ENCODE data around the gene C9orf40. TPM values are rescaled to one million over a fixed set of nuclear protein-coding genes. Genes with fewer than 3 reads are reported as not detected.

Gene C9orf40
- total RNA-seq, 1 experiment from 2014 or later: 9.2 TPM

- in situ Hi-C loops (cut with HindIII; ENCODE audit: low pct_unique_long_range_greater_than_20kb, low sequenced_read_pairs): no loop called here
- DNase-seq (ENCODE audit: low read depth, low spot score) (no peak), ATAC-seq (no peak)
- no peaks in the 10 kb centered on the region for H3K9me3 ChIP-seq (ENCODE audit: control insufficient read depth, insufficient read depth, low read depth, low read length)
- no peaks in the 10 kb centered on the region for H3K36me3 ChIP-seq (ENCODE audit: control insufficient read depth, insufficient read depth, low read length)
- H3K4me1 ChIP-seq (ENCODE audit: control insufficient read depth, insufficient read depth, low read length): no peaks in the 10 kb centered on the region
- no peak overlapping the region for H3K27ac ChIP-seq (ENCODE audit: low read length)
- TF ChIP-seq, protein P1, sequence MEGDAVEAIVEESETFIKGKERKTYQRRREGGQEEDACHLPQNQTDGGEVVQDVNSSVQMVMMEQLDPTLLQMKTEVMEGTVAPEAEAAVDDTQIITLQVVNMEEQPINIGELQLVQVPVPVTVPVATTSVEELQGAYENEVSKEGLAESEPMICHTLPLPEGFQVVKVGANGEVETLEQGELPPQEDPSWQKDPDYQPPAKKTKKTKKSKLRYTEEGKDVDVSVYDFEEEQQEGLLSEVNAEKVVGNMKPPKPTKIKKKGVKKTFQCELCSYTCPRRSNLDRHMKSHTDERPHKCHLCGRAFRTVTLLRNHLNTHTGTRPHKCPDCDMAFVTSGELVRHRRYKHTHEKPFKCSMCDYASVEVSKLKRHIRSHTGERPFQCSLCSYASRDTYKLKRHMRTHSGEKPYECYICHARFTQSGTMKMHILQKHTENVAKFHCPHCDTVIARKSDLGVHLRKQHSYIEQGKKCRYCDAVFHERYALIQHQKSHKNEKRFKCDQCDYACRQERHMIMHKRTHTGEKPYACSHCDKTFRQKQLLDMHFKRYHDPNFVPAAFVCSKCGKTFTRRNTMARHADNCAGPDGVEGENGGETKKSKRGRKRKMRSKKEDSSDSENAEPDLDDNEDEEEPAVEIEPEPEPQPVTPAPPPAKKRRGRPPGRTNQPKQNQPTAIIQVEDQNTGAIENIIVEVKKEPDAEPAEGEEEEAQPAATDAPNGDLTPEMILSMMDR (IDR thresholded peaks at IDR 0.05): no peak
- TF ChIP-seq TCF7L2 (IDR thresholded peaks at IDR 0.05; ENCODE audit: low read depth, low read length) (no peak), POLR2AphosphoS5 (IDR thresholded peaks at IDR 0.05; ENCODE audit: low read depth, low read length) (no peak), SIN3A (IDR thresholded peaks at IDR 0.05; ENCODE audit: borderline replicate concordance, insufficient read depth, low read depth, low read length) (no peak)
- TF ChIP-seq, protein P2, sequence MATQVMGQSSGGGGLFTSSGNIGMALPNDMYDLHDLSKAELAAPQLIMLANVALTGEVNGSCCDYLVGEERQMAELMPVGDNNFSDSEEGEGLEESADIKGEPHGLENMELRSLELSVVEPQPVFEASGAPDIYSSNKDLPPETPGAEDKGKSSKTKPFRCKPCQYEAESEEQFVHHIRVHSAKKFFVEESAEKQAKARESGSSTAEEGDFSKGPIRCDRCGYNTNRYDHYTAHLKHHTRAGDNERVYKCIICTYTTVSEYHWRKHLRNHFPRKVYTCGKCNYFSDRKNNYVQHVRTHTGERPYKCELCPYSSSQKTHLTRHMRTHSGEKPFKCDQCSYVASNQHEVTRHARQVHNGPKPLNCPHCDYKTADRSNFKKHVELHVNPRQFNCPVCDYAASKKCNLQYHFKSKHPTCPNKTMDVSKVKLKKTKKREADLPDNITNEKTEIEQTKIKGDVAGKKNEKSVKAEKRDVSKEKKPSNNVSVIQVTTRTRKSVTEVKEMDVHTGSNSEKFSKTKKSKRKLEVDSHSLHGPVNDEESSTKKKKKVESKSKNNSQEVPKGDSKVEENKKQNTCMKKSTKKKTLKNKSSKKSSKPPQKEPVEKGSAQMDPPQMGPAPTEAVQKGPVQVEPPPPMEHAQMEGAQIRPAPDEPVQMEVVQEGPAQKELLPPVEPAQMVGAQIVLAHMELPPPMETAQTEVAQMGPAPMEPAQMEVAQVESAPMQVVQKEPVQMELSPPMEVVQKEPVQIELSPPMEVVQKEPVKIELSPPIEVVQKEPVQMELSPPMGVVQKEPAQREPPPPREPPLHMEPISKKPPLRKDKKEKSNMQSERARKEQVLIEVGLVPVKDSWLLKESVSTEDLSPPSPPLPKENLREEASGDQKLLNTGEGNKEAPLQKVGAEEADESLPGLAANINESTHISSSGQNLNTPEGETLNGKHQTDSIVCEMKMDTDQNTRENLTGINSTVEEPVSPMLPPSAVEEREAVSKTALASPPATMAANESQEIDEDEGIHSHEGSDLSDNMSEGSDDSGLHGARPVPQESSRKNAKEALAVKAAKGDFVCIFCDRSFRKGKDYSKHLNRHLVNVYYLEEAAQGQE (IDR thresholded peaks at IDR 0.05; ENCODE audit: insufficient read depth in 1 of 2, low read depth in 2 of 2, low read length in 1 of 2): no peak
- ChIA-PET CTCF (interaction anchor here (0.7 kb wide), 1 partner anchor 160 kb away, joined by 6 read pairs; no protein-coding TSS in a partner anchor), POLR2A (no interaction called here)
- no peak overlapping the region for H3K4me3 ChIP-seq (ENCODE audit: low read depth in 2 of 2, low read length in 2 of 2)
- no TSS peak for BruUV-seq (replicated peaks)
- H3K27me3 ChIP-seq (ENCODE audit: control insufficient read depth, insufficient read depth, low read length): no peaks in the 10 kb centered on the region
- intact Hi-C loops (cut with micrococcal nuclease; ENCODE audit: unreplicated experiment): no loop called here
Observed at GRCh38 chr9:74942801-74943200, 9.9 kb downstream of the C9orf40 start.

DNA sequence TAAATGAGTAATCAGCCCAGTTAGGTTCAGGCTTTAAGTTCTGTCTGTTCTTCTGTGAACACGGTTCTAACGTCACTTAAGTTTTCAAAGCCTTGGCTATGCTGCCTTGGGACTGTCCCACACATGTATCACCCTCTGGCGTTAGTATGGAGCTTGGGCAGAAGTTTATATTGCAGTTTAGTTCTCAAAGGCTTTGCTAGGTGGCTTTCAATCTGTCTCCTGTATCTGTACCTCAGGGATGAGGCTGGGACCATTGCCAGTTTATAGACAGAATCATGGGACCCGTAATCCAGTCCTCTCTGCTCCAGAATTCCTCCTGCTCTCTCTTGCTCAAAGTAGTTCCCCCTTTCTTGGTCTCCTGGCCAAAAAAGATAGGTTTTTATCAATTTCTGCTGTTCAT lies 12.1 kb downstream of the C9orf40 start:
- TF ChIP-seq, protein P2 (IDR thresholded peaks at IDR 0.05; ENCODE audit: insufficient read depth in 1 of 2, low read depth in 2 of 2, low read length in 1 of 2): no peak
- TF ChIP-seq, protein P1 (IDR thresholded peaks at IDR 0.05): no peak; the same call in 1 of the 2 replicates
- no peak for TF ChIP-seq TCF7L2 (IDR thresholded peaks at IDR 0.05; ENCODE audit: low read depth, low read length)
- no peak for TF ChIP-seq POLR2AphosphoS5 (IDR thresholded peaks at IDR 0.05; ENCODE audit: low read depth, low read length)
- TF ChIP-seq SIN3A (IDR thresholded peaks at IDR 0.05; ENCODE audit: borderline replicate concordance, insufficient read depth, low read depth, low read length): no peak
- Histone ChIP-seq H3K36me3 (ENCODE audit: control insufficient read depth, insufficient read depth, low read length) (no peaks in the 10 kb centered on the region), H3K9me3 (ENCODE audit: control insufficient read depth, insufficient read depth, low read depth, low read length) (no peaks in the 10 kb centered on the region), H3K4me3 (ENCODE audit: low read depth in 2 of 2, low read length in 2 of 2) (no peak overlapping the region), H3K27ac (ENCODE audit: low read length) (no peak overlapping the region), H3K4me1 (ENCODE audit: control insufficient read depth, insufficient read depth, low read length) (no peaks in the 10 kb centered on the region), H3K27me3 (ENCODE audit: control insufficient read depth, insufficient read depth, low read length) (no peaks in the 10 kb centered on the region)
- ChIA-PET CTCF (no interaction called here), POLR2A (no interaction called here)
- intact Hi-C loops (cut with micrococcal nuclease; ENCODE audit: unreplicated experiment): no loop called here
- no TSS peak for BruUV-seq (replicated peaks)
- in situ Hi-C loops (cut with HindIII; ENCODE audit: low pct_unique_long_range_greater_than_20kb, low sequenced_read_pairs): no loop called here
- ATAC-seq (no peak), DNase-seq (ENCODE audit: low read depth, low spot score) (no peak)

Measured in Panc1 (cell line).